Thyroid gland (tissue), 4 donors: ENCODE data around the gene RSPH1. TPM values are rescaled to one million over a fixed set of nuclear protein-coding genes. Genes with fewer than 3 reads are reported as not detected.
A peak's percentile ranks its signal among the peaks of the same experiment; 100 is the strongest.

Experiments used
- DNase-seq, 2 donors: peaks; one replicate each; pipeline ENCODE4 v3.0.0-alpha.2; 2019
- H3K27ac ChIP-seq, 3 donors: fragments of 200-600 bp; sonication (generic); 1 replicate in 2 of 3; 2 replicates in 1 of 3; pipeline ENCODE4 v1.5.1; 2016 to 2019; ENCODE audit warnings: mild to moderate bottlenecking in 1 of 3, moderate library complexity in 1 of 3
- H3K27me3 ChIP-seq: fragments of 200-600 bp; sonication (generic); one replicate; pipeline ENCODE4 v1.5.1; 2019
- H3K36me3 ChIP-seq, 2 donors: fragments of 200-600 bp; sonication (generic); one replicate each; pipeline ENCODE4 v1.5.1; 2016 to 2019
- H3K4me1 ChIP-seq, 2 donors: fragments of 200-600 bp; sonication (generic); one replicate each; pipeline ENCODE4 v1.5.1; 2017 to 2019
- H3K4me3 ChIP-seq, 3 donors: fragments of 200-600 bp; sonication (generic); replicated peaks in 1 of 3; 1 replicate in 2 of 3; 2 replicates in 1 of 3; pipeline ENCODE4 v1.5.1; 2016; ENCODE audit warnings: mild to moderate bottlenecking in 1 of 3
- H3K9me3 ChIP-seq: fragments of 200-600 bp; sonication (generic); one replicate; pipeline ENCODE4 v1.5.1; 2017
- CTCF ChIP-seq, 6 experiments: fragments of 200-600 bp in 3 of 6; fragments of 450-650 bp in 3 of 6; sonication (generic) in 3 of 6; IDR thresholded peaks; one replicate each; pipeline ENCODE4 v1.5.1; 2016 to 2019; ENCODE audit warnings: antibody characterized with exemption in 6 of 6, mild to moderate bottlenecking in 2 of 6, inconsistent platforms in 1 of 6, moderate library complexity in 1 of 6
- POLR2A ChIP-seq, 2 donors: fragments of 450-650 bp; IDR thresholded peaks; one replicate each; pipeline ENCODE4 v1.6.1; 2017; ENCODE audit warnings: antibody characterized with exemption in 2 of 2, mild to moderate bottlenecking in 2 of 2, moderate library complexity in 1 of 2
- WGBS, 2 donors: methylation state at CpG; one replicate each; pipeline ENCODE4 v1.1.5; 2017; 5-methylcytosine and 5-hydroxymethylcytosine counted together
- intact Hi-C: fragments of 100-400 bp; cut with DNase I; formaldehyde crosslinking; loops from one replicate; pipeline ENCODE4 v1.15.1; 2023
- total RNA-seq, 4 donors: library from RNA; depleted of rRNA; stranded (reverse); fragments of >200 nt; gene quantifications; one replicate each; pipeline ENCODE4 v1.2.3, GENCODE V29; 2016

RSPH1 gene
- total RNA-seq, 4 donors from 2014 or later: 2.7 to 3.7 (median 3.0) TPM

DNA sequence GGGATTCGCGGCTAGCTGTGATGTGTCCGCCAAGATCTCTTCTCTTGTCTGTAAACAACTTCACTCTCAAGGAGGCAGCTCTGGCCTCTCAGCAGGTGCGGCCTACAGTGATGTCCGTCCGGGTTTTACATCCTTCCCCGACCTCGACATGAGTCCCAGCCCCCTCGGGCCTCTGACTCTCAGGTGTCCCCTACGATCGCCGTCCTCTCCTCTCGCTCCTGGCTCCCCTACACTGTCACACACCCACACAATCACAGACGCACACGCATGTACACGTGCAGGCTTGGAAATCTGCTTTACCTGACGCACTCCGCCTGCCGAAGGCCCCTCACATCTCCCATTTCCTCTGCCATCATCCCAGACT is 797 bp upstream of the RSPH1 start:
- TF ChIP-seq CTCF (IDR thresholded peaks at IDR 0.05) (no peak), POLR2A (IDR thresholded peaks at IDR 0.05) (no peak)

DNA sequence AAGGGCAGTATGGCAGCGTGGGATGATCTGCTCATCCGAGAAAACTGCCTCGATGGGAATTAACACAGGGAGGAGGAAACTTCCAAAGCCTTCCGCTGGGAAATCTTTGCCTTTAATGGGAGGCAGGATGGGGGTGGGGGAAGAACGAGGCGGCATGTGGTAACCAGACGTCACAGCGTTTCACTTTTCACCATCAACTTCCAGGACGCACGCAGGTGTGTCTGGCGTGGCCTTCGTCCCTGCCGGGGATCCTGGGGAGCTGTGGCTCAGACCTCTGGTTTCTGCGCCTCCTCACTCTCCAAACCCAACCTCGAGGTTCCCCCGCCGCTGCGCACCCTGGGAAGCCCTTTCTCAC is 282 bp downstream of the RSPH1 start:
- no peaks in the 10 kb centered on the region for H3K9me3 ChIP-seq
- H3K27ac ChIP-seq: no peak overlapping the region
- no peak for TF ChIP-seq CTCF (IDR thresholded peaks at IDR 0.05)
- no peak for TF ChIP-seq POLR2A (IDR thresholded peaks at IDR 0.05)
- DNase-seq: no peak
- 3% methylated on average over 18 of the region's 18 CpGs for WGBS, 2 donors
- peaks cover 5 to 12% of the 10 kb centered on the region in 2 donors for H3K4me1 ChIP-seq
- H3K27me3 ChIP-seq: no peaks in the 10 kb centered on the region
- intact Hi-C loops: no loop called here
- H3K4me3 ChIP-seq: peak overlapping the region; percentile 13 to 47 (median 30)
- no peaks in the 10 kb centered on the region for H3K36me3 ChIP-seq

More for the DNA sequence above, 797 bp upstream of the RSPH1 start:
- H3K36me3 ChIP-seq: no peaks in the 10 kb centered on the region
- intact Hi-C loops: no loop called here
- peak overlapping the region in 2 of 3 donors; percentile 25 to 46 for H3K4me3 ChIP-seq
- no peaks in the 10 kb centered on the region for H3K27me3 ChIP-seq
- H3K27ac ChIP-seq: peak overlapping the region; percentile 44 to 76 (median 62)
- 27% methylated on average over 19 of the region's 19 CpGs for WGBS, 2 donors
- no peaks in the 10 kb centered on the region for H3K9me3 ChIP-seq
- DNase-seq: peak; percentile 27 to 38
- peaks cover 5 to 12% of the 10 kb centered on the region in 2 donors for H3K4me1 ChIP-seq

- H3K4me1 ChIP-seq: peaks cover 5 to 12% of the 10 kb centered on the region in 2 donors
- intact Hi-C loops: no loop called here
- H3K4me3 ChIP-seq: no peak overlapping the region
- H3K27ac ChIP-seq: no peak overlapping the region
- H3K9me3 ChIP-seq: no peaks in the 10 kb centered on the region
- 95 to 97% methylated on average over 5 of the region's 5 CpGs for whole genome bisulfite sequencing, 2 donors
- no peak for DNase-seq
- no peaks in the 10 kb centered on the region for H3K27me3 ChIP-seq
- TF ChIP-seq POLR2A (IDR thresholded peaks at IDR 0.05): no peak
- H3K36me3 ChIP-seq: no peaks in the 10 kb centered on the region
Measured at GRCh38 chr21:42495027-42495426, 997 bp downstream of the RSPH1 start.

- Histone ChIP-seq H3K9me3 (no peaks in the 10 kb centered on the region), H3K27me3 (no peaks in the 10 kb centered on the region), H3K27ac (no peak overlapping the region), H3K4me3 (no peak overlapping the region), H3K36me3 (no peaks in the 10 kb centered on the region), H3K4me1 (peaks cover 5 to 12% of the 10 kb centered on the region in 2 donors)
- WGBS, 2 donors: 84 to 86% methylated on average over 13 of the region's 13 CpGs
- intact Hi-C loops: no loop called here
- DNase-seq: no peak
- TF ChIP-seq CTCF (IDR thresholded peaks at IDR 0.05) (no peak), POLR2A (IDR thresholded peaks at IDR 0.05) (no peak)
Measured at GRCh38 chr21:42493109-42494060, 2.6 kb downstream of the RSPH1 start.

- Histone ChIP-seq H3K36me3 (no peaks in the 10 kb centered on the region), H3K27me3 (no peaks in the 10 kb centered on the region), H3K27ac (no peak overlapping the region), H3K9me3 (no peaks in the 10 kb centered on the region), H3K4me3 (no peak overlapping the region), H3K4me1 (peaks cover 5 to 12% of the 10 kb centered on the region in 2 donors)
- DNase-seq: no peak
- WGBS, 2 donors: 76 to 85% methylated on average over 8 of the region's 8 CpGs
- no peak for TF ChIP-seq CTCF (IDR thresholded peaks at IDR 0.05)
- TF ChIP-seq POLR2A (IDR thresholded peaks at IDR 0.05): no peak
- intact Hi-C loops: no loop called here
Measured at GRCh38 chr21:42492201-42492600, 3.8 kb downstream of the RSPH1 start.
